ENCODE measurements around the gene BICDL2. TPM values are rescaled to one million over a fixed set of nuclear protein-coding genes. Genes with fewer than 3 reads are reported as not detected.
"Not testable (repeated sequence)": the region's sequence is repeated elsewhere in the genome, so short reads cannot be mapped to it uniquely, and the experiment has no call there.

Gene BICDL2
- polyA plus RNA-seq, 1 of the 3 experiments (the other 2 are of a cell fraction), result not detected

DNA sequence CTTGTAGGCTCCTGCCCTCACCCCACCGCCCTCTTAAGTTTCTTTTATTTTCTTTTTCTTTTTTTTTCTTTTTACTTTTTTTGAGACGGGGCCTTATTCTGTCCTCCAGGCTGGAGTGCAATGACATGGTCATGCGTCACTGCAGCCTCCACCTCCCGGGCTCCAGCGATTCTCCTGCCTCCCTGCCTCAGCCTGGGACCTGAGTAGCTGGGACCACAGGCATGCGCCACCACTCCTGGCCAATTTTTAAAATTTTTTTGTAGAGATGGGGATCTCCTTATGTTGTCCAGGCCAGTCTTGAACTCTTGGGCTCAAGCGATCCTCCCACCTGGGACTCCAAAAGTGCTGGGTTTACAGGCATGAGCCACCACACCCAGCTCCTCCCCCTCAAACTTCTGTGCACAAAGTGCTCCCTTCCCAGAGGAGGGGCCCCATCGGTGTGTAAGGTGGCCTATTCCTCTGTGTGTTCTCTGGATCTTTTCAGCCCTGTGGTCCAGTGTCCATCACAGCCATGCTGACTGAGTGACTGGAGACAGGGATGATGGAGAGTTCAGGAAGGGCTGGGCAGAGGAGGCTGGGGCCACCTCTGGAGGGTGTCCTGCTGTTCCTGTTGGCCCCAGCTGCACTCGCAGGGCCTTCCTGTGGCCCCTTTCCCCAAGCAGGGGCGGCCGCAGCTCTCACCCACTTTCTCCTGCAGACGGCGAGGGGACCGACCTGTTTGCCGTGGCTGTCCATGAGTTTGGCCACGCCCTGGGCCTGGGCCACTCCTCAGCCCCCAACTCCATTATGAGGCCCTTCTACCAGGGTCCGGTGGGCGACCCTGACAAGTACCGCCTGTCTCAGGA lies 19.8 kb upstream of the BICDL2 start:
- no peak overlapping the region for H3K9ac ChIP-seq
- H3K4me2 ChIP-seq, result no peak overlapping the region
- H3K4me1 ChIP-seq (ENCODE audit: control insufficient read depth in 1 of 2, insufficient read depth in 2 of 2, low read depth in 1 of 2, low read length in 1 of 2), result peaks cover 0 to 12% of the 10 kb centered on the region in 2 experiments; a peak in 1 of 4 replicates
- H3K9me3 ChIP-seq, result no peaks in the 10 kb centered on the region
- H3K79me2 ChIP-seq (ENCODE audit: insufficient read depth), result no peaks in the 10 kb centered on the region
- H3K36me3 ChIP-seq (replicated peaks in 1 of 2; ENCODE audit: control insufficient read depth in 1 of 2, insufficient read depth in 2 of 2, low read length in 1 of 2), result no peaks in the 10 kb centered on the region
- H3K4me3 ChIP-seq (ENCODE audit: low read depth in 2 of 2, low read length in 1 of 2), result no peak overlapping the region
- TF ChIP-seq, protein P1, sequence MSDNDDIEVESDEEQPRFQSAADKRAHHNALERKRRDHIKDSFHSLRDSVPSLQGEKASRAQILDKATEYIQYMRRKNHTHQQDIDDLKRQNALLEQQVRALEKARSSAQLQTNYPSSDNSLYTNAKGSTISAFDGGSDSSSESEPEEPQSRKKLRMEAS (IDR thresholded peaks at IDR 0.05; ENCODE audit: low read depth), result no peak
- no peak for TF ChIP-seq TAF1 (IDR thresholded peaks at IDR 0.05; ENCODE audit: borderline replicate concordance, low read depth, low read length)
- no peak for TF ChIP-seq FOXJ3 (CRISPR knock-in tag; IDR thresholded peaks at IDR 0.05)
- TF ChIP-seq FOSL2 (IDR thresholded peaks at IDR 0.05; ENCODE audit: borderline replicate concordance, low read depth), result no peak
- no peak for TF ChIP-seq RFX5 (IDR thresholded peaks at IDR 0.05; ENCODE audit: low read length)
- TF ChIP-seq TEAD4 (IDR thresholded peaks at IDR 0.05; ENCODE audit: borderline replicate concordance, insufficient read depth), result no peak
- TF ChIP-seq, protein P2, sequence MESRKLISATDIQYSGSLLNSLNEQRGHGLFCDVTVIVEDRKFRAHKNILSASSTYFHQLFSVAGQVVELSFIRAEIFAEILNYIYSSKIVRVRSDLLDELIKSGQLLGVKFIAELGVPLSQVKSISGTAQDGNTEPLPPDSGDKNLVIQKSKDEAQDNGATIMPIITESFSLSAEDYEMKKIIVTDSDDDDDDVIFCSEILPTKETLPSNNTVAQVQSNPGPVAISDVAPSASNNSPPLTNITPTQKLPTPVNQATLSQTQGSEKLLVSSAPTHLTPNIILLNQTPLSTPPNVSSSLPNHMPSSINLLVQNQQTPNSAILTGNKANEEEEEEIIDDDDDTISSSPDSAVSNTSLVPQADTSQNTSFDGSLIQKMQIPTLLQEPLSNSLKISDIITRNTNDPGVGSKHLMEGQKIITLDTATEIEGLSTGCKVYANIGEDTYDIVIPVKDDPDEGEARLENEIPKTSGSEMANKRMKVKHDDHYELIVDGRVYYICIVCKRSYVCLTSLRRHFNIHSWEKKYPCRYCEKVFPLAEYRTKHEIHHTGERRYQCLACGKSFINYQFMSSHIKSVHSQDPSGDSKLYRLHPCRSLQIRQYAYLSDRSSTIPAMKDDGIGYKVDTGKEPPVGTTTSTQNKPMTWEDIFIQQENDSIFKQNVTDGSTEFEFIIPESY (IDR thresholded peaks at IDR 0.05; ENCODE audit: borderline replicate concordance, low read depth), result no peak
- TF ChIP-seq, protein P3, sequence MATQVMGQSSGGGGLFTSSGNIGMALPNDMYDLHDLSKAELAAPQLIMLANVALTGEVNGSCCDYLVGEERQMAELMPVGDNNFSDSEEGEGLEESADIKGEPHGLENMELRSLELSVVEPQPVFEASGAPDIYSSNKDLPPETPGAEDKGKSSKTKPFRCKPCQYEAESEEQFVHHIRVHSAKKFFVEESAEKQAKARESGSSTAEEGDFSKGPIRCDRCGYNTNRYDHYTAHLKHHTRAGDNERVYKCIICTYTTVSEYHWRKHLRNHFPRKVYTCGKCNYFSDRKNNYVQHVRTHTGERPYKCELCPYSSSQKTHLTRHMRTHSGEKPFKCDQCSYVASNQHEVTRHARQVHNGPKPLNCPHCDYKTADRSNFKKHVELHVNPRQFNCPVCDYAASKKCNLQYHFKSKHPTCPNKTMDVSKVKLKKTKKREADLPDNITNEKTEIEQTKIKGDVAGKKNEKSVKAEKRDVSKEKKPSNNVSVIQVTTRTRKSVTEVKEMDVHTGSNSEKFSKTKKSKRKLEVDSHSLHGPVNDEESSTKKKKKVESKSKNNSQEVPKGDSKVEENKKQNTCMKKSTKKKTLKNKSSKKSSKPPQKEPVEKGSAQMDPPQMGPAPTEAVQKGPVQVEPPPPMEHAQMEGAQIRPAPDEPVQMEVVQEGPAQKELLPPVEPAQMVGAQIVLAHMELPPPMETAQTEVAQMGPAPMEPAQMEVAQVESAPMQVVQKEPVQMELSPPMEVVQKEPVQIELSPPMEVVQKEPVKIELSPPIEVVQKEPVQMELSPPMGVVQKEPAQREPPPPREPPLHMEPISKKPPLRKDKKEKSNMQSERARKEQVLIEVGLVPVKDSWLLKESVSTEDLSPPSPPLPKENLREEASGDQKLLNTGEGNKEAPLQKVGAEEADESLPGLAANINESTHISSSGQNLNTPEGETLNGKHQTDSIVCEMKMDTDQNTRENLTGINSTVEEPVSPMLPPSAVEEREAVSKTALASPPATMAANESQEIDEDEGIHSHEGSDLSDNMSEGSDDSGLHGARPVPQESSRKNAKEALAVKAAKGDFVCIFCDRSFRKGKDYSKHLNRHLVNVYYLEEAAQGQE (IDR thresholded peaks at IDR 0.05; ENCODE audit: low read depth, low read length), result no peak
- TF ChIP-seq SMC3 (IDR thresholded peaks at IDR 0.05; ENCODE audit: low read depth, low read length), result no peak
- no peak for TF ChIP-seq FOXM1 (IDR thresholded peaks at IDR 0.05; ENCODE audit: low read depth)
- no peak for TF ChIP-seq EP300 (IDR thresholded peaks at IDR 0.05; ENCODE audit: borderline replicate concordance in 1 of 2, low read depth in 1 of 2, low read length in 1 of 2)
- TF ChIP-seq, protein P4, sequence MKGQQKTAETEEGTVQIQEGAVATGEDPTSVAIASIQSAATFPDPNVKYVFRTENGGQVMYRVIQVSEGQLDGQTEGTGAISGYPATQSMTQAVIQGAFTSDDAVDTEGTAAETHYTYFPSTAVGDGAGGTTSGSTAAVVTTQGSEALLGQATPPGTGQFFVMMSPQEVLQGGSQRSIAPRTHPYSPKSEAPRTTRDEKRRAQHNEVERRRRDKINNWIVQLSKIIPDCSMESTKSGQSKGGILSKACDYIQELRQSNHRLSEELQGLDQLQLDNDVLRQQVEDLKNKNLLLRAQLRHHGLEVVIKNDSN (IDR thresholded peaks at IDR 0.05; ENCODE audit: borderline replicate concordance, low read depth), result no peak
- TF ChIP-seq NFIC (IDR thresholded peaks at IDR 0.05; ENCODE audit: borderline replicate concordance), result no peak
- no peak for TF ChIP-seq MXI1 (IDR thresholded peaks at IDR 0.05; ENCODE audit: low read depth, low read length)
- no peak for TF ChIP-seq POLR2AphosphoS5 (IDR thresholded peaks at IDR 0.05; ENCODE audit: low read depth, low read length)
- H3K27me3 ChIP-seq (ENCODE audit: insufficient read depth), result no peaks in the 10 kb centered on the region
- no peaks in the 10 kb centered on the region for H3F3A ChIP-seq (replicated peaks; ENCODE audit: insufficient read depth)
- H2AFZ ChIP-seq (ENCODE audit: low read depth), result no peak overlapping the region
- no peaks in the 10 kb centered on the region for H3K9me2 ChIP-seq
- CTCF ChIA-PET, result interaction anchor here (0.6 to 1.3 kb wide), 6 partner anchors 21 to 106 kb away, joined by 3 to 4 read pairs (median 3); no protein-coding TSS in a partner anchor
- DNase-seq, result no peak
- no peak overlapping the region for H3K27ac ChIP-seq (ENCODE audit: low read depth in 2 of 2, low read length in 1 of 2)
- 92% methylated on average over 17 of the region's 19 CpGs for WGBS (ENCODE audit: low lambda C conversion rate)
- no peaks in the 10 kb centered on the region for H4K20me1 ChIP-seq (ENCODE audit: insufficient read depth)
- POLR2A ChIA-PET, result no interaction called here

DNA sequence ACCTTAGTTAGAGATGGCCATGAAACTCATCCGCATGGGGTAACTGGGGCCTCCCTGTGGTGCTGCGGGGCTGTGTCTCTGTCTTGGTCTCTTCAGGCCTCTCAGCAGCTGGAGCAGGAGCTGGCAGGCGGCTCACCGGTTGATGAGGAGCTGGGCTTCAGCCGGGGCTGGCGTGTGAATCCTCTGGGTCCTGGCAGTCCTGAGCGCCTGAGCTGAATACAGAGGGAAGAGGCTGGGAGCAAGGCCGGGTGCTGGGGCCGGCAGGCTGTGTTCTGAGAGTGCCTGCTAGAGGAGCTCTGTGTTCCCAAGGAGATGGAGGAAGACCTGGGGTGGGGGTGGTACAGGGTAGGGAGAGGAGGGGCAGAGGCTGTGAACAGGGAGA lies 19.0 kb upstream of the BICDL2 start:
- peaks cover 0 to 12% of the 10 kb centered on the region in 2 experiments; a peak in 1 of 4 replicates for H3K4me1 ChIP-seq (ENCODE audit: control insufficient read depth in 1 of 2, insufficient read depth in 2 of 2, low read depth in 1 of 2, low read length in 1 of 2)
- H3K36me3 ChIP-seq (replicated peaks in 1 of 2; ENCODE audit: control insufficient read depth in 1 of 2, insufficient read depth in 2 of 2, low read length in 1 of 2); H3K9me2 ChIP-seq; H2AFZ ChIP-seq (ENCODE audit: low read depth); H3K4me2 ChIP-seq; DNase-seq; H3K27ac ChIP-seq (ENCODE audit: low read depth in 2 of 2, low read length in 1 of 2); H3K27me3 ChIP-seq (ENCODE audit: insufficient read depth); POLR2A ChIA-PET; H3F3A ChIP-seq (replicated peaks; ENCODE audit: insufficient read depth); H3K9me3 ChIP-seq; H3K79me2 ChIP-seq (ENCODE audit: insufficient read depth); H3K9ac ChIP-seq; H3K4me3 ChIP-seq (ENCODE audit: low read depth in 2 of 2, low read length in 1 of 2); H4K20me1 ChIP-seq (ENCODE audit: insufficient read depth): not testable (repeated sequence)
- WGBS (ENCODE audit: low lambda C conversion rate), result 96% methylated on average over 7 of the region's 9 CpGs
- CTCF ChIA-PET, result interaction anchor here (1.0 to 1.2 kb wide), 4 partner anchors 21 to 74 kb away, joined by 3 to 4 read pairs (median 4); no protein-coding TSS in a partner anchor

Data from SK-N-SH (cell line).